Inferior parietal cortex (tissue), 1 donor: ENCODE data around the gene ZNF846.
"Not testable (repeated sequence)": the region's sequence is repeated elsewhere in the genome, so short reads cannot be mapped to it uniquely, and the experiment has no call there.

Source experiments
- DNase-seq: peaks from one replicate; pipeline ENCODE4 v3.0.0-alpha.2; 2016; ENCODE audit errors: extremely low spot score

ZNF846 gene

GRCh38 chr19:9784163-9784496 lies 15.6 kb upstream of the ZNF846 start:
- DNase-seq = not testable (repeated sequence)

GRCh38 chr19:9782338-9782737 lies 13.8 kb upstream of the ZNF846 start:
- no peak for DNase-seq

- no peak for DNase-seq
These were observed 10.7 kb downstream of the ZNF846 start for GRCh38 chr19:9757544-9758501.

- DNase-seq = no peak
These were observed 15.7 kb downstream of the ZNF846 start for GRCh38 chr19:9752701-9753443.

- no peak for DNase-seq
These were observed 17.1 kb downstream of the ZNF846 start for GRCh38 chr19:9751446-9751845.

GRCh38 chr19:9741476-9742171 lies 26.9 kb downstream of the ZNF846 start:
- DNase-seq = no peak

- no peak for DNase-seq
These were observed 32.6 kb downstream of the ZNF846 start for GRCh38 chr19:9735986-9736385.

- not testable (repeated sequence) for DNase-seq
These were observed 38.5 kb downstream of the ZNF846 start for GRCh38 chr19:9730056-9730455.

GRCh38 chr19:9729162-9729561 lies 39.4 kb downstream of the ZNF846 start:
- no peak for DNase-seq

- DNase-seq = no peak
These were observed 40.9 kb downstream of the ZNF846 start for GRCh38 chr19:9727644-9728043.

GRCh38 chr19:9725508-9726201 lies 42.9 kb downstream of the ZNF846 start:
- not testable (repeated sequence) for DNase-seq

- DNase-seq = no peak
These were observed 44.4 kb downstream of the ZNF846 start for GRCh38 chr19:9724157-9724556.

GRCh38 chr19:9721861-9722260 lies 46.7 kb downstream of the ZNF846 start:
- no peak for DNase-seq

- no peak for DNase-seq
These were observed 48.0 kb downstream of the ZNF846 start for GRCh38 chr19:9720541-9720940.

- no peak for DNase-seq
These were observed 56.7 kb downstream of the ZNF846 start for GRCh38 chr19:9711815-9712214.

- no peak for DNase-seq
These were observed 59.2 kb downstream of the ZNF846 start for GRCh38 chr19:9709305-9709704.

GRCh38 chr19:9705836-9706235 lies 62.7 kb downstream of the ZNF846 start:
- DNase-seq = no peak

- no peak for DNase-seq
These were observed 66.4 kb downstream of the ZNF846 start for GRCh38 chr19:9702186-9702585.
